GM23248 (cell line): Measurements from ENCODE around the gene EGF.

Experiments used
- EZH2 ChIP-seq: fragments of 200-600 bp; sonication (generic); IDR thresholded peaks from 2 replicates; pipeline ENCODE4 v1.6.1; 2018; ENCODE audit warnings: antibody characterized with exemption, mild to moderate bottlenecking; ENCODE audit not compliant: insufficient read depth, poor library complexity, severe bottlenecking
- EZH2phosphoT487 ChIP-seq: fragments of 200-600 bp; sonication (generic); IDR thresholded peaks from 2 replicates; pipeline ENCODE4 v1.6.1; 2018; ENCODE audit warnings: antibody characterized with exemption, moderate library complexity, mild to moderate bottlenecking, low read depth; ENCODE audit not compliant: insufficient read depth

DNA sequence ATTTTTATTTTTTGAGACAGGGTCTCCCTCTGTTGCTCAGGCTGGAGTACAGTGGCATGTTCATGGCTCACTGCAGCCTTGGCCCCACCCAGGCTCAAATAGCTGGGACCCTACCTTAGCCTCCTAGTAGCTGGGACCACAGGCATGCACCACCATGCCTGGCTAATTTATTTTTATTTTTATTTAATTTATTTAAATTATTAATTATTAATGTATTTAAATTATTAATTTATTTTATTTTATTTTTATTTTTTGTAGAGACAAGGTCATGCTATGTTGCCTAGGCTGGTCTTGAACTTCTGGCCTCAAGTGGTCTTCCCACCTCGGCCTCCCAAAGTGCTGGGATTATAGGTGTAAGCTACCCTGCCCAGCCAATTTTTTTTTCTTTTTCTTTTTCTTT lies 69.3 kb downstream of the EGF start:
- TF ChIP-seq EZH2 (no peak), EZH2phosphoT487 (no peak)
